ENCODE results near the gene NELFA. TPM values are rescaled to one million over a fixed set of nuclear protein-coding genes. Genes with fewer than 3 reads are reported as not detected.

The NELFA gene
- total RNA-seq, 2 experiments from 2014 or later: 44.1 to 45.3 TPM

DNA sequence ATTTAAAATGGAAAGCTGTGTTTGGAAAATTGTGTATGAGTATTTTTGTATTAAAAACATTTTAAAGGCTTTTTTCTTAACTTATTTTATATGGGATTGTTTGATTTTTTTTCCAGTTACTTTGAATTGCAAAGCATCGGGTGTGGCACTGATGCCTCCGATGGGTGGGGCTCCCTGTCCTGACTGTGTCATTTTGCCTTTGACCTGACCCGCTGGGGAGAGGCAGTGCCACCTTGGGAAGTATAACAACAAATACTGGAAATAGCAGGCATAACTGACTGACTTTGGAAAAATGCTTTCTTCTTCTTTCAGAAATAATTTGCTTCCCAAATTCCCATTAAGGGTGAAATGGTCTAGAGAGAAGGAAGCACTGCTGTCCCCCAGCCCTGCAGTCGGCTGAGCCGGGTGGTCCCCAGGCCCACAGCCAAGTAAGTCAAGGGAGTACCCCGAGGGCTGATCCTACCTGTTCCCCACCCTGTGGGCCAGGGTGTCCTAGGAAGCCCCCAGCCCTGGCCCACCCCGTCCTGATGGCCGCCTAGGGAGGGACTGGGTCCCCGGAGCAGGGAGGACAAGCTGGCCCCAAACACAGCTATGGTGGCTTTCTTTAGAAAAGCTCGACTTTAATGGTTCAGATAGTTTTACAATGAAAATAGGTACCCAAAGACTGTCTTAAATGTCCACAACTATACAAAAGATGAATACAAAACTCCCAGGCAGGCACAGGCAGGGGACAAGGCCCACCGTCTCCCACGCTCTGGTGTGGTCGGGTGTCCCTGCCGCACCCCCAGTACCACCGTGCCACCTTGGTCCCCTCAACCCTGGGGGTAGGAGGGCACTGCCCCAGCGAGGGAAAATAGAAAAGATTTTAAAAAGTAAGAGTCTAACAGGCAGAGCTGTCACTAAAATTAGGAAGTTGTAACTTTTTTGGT, 26.4 kb downstream of the NELFA start:
- intact Hi-C loops (cut with micrococcal nuclease): no loop called here
- Mint-ChIP-seq H3K9me3 (no peaks in the 10 kb centered on the region), H3K4me1 (ENCODE audit: low read depth) (no peaks in the 10 kb centered on the region), H3K4me3 (no peak overlapping the region), H3K27ac (no peak overlapping the region), H3K27me3 (ENCODE audit: low read depth) (no peaks in the 10 kb centered on the region), H3K36me3 (ENCODE audit: low read depth) (peaks cover 31% of the 10 kb centered on the region)
- CTCF ChIA-PET: no interaction called here
- no peak for DNase-seq

DNA sequence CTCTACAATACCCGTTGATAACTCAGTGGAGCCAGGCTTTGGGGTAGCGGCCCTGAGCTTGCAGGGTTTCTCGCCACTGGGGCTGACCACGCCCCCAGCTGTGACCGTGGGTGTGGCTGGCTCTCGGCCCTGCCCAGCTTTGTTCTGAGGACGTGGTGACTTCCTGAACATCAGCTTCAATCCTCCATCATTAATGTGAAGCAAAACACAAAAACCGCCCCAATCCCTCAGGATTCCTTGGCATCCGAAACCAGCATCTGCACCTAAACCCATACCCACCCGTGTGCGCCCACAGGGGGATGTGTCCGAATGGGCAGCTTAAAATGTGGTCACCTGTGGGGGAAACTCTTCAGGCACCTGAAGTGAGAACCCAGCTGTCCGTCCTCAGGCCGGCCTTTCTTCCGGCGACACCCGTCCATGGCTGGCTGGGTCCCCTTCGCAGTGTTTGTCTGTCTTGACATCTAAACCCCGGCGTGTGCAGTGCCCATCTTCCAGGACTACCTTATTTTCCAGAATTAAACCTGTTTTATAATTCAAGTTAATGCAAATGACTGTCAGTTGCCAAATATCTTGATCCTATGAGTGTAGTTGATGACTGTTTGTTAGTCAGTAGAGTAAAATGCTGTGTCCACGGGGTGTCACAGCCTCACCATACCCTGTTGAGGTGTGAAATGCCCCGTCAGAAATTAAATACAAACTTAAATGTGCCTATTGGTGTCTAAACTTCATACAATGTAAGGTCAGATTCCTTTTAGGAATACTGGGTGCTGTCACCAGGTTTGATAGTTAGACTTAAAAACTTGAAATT, 27.3 kb downstream of the NELFA start:
- no peak overlapping the region for H3K27ac Mint-ChIP-seq
- CTCF ChIA-PET: no interaction called here
- no peaks in the 10 kb centered on the region for H3K4me1 Mint-ChIP-seq (ENCODE audit: low read depth)
- no peak for DNase-seq
- intact Hi-C loops (cut with micrococcal nuclease): no loop called here
- H3K4me3 Mint-ChIP-seq: no peak overlapping the region
- H3K36me3 Mint-ChIP-seq (ENCODE audit: low read depth): peaks cover 36% of the 10 kb centered on the region
- H3K27me3 Mint-ChIP-seq (ENCODE audit: low read depth): no peaks in the 10 kb centered on the region
- no peaks in the 10 kb centered on the region for H3K9me3 Mint-ChIP-seq

DNA sequence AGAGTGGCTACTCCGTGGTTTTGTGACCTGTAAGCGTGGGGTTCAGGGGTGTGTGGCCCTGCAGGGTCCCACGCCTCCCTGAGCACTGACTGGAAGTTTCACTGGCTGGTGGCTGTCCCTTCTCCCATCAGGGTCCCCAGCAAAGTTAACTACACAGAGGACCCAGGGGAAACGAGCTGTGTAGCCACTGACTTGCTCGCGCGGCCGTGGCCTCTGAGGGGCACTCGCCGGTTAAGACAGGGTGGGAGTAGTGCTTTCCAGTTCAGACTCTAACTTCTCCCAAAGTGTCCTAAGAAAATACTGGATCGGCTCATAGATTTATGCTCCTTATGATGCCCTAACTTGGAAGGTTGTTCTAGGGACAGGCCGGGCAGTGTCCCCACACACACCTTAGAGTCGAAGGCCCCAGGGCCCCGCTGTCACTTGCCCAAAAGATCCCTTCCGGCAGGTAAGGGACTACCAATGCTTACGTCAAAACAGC, 28.2 kb downstream of the NELFA start:
- Mint-ChIP-seq H3K27me3 (ENCODE audit: low read depth) (no peaks in the 10 kb centered on the region), H3K36me3 (ENCODE audit: low read depth) (peaks cover 40% of the 10 kb centered on the region), H3K9me3 (no peaks in the 10 kb centered on the region), H3K4me3 (no peak overlapping the region), H3K27ac (no peak overlapping the region), H3K4me1 (ENCODE audit: low read depth) (no peaks in the 10 kb centered on the region)
- CTCF ChIA-PET: no interaction called here
- intact Hi-C loops (cut with micrococcal nuclease): no loop called here
- DNase-seq: no peak

DNA sequence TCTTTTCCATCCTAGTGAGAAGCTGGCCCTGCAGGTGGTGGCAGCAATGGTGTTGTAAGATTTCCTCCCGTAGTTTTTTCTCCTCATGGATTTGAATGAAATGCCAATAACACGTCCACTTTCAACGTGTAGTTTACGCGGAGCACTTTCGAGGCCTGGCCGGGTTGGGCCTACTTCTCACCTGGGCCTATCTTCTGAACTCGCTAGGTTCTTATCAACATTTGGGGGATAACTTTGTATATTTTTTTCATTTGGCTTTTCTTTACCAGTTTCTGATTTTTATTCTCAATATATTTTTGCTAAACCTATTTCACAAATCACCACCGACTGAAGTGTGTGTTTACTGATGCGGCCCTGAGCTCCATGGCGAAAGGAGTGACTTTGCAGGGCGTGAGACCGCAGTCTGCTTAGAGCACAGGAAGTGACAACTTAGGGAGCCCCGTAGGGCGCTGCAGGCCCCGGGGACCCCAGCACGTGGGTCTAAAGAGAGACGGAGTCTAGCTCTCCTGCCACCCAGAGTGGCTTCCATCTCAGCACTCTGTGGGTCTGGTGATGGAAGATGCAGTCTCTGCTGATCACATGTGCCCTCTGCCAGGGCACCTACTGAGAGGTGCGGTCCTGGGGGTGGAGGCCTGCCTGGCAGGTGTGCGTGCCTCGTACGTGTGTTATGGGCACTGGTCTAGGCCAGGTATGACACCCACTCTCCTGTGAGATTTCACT, 29.1 kb downstream of the NELFA start:
- peaks cover 43% of the 10 kb centered on the region for H3K36me3 Mint-ChIP-seq (ENCODE audit: low read depth)
- intact Hi-C loops (cut with micrococcal nuclease): no loop called here
- no peaks in the 10 kb centered on the region for H3K9me3 Mint-ChIP-seq
- CTCF ChIA-PET: no interaction called here
- no peak overlapping the region for H3K4me3 Mint-ChIP-seq
- H3K27me3 Mint-ChIP-seq (ENCODE audit: low read depth): no peaks in the 10 kb centered on the region
- peak overlapping the region; percentile 12 for H3K27ac Mint-ChIP-seq
- no peaks in the 10 kb centered on the region for H3K4me1 Mint-ChIP-seq (ENCODE audit: low read depth)
- no peak for DNase-seq

DNA sequence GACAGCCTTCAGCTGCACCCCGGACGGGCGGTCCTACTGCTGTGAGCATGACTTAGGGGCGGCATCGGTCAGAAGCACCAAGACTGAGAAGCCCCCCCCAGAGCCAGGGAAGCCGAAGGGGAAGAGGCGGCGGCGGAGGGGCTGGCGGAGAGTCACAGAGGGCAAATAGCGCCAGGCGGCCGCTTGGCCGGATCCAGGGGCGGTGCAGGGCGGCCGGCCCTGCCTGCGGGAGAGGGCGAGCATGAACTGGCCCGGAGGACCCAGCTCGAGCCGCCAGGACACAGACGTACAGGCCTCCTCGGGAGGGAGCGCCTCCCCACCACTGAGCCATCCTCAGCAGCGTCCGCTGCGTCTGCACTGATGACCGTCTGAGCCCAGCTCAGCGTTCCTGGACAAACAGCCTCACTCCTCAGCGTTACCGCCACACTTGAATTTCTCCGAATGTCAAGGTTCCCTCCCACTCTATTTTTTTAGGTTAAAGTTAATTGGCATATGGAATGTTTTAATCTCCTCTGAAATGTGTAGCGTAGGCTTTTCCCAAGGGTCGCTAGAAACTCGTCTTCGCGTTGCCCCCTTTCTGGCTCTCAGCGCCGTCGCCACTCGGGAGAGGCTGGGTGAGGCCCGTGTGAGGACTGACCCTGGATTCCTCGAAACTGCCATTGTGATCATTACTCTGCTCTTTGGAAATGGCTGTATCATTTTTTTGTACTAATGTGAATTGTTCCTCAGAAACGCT, 29.9 kb downstream of the NELFA start:
- intact Hi-C loops (cut with micrococcal nuclease): no loop called here
- DNase-seq: no peak
- Mint-ChIP-seq H3K27me3 (ENCODE audit: low read depth) (no peaks in the 10 kb centered on the region), H3K4me1 (ENCODE audit: low read depth) (no peaks in the 10 kb centered on the region), H3K4me3 (no peak overlapping the region), H3K27ac (no peak overlapping the region), H3K9me3 (no peaks in the 10 kb centered on the region), H3K36me3 (ENCODE audit: low read depth) (peaks cover 47% of the 10 kb centered on the region)
- CTCF ChIA-PET: no interaction called here

DNA sequence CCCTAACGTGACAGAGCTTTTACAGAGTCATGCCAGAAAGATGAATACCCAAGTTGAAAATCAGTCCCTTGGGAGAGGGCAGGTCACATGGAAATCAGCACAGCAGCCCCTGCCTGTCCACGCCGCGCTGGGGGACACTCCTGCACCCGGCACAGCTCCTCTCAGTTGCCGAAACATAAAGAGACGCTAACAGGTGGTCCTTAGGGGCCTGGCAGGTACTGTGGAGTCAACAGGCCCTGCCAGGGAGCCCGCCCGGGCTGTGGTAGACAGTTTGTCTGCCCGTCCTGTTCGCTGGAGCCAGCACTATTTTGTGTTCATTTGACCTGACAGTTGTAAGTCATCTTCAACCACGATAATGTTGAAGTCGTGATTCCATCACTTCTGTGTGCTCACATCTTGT, 30.5 kb downstream of the NELFA start:
- Mint-ChIP-seq H3K9me3 (no peaks in the 10 kb centered on the region), H3K36me3 (ENCODE audit: low read depth) (peaks cover 54% of the 10 kb centered on the region), H3K4me3 (no peak overlapping the region), H3K4me1 (ENCODE audit: low read depth) (no peaks in the 10 kb centered on the region), H3K27ac (no peak overlapping the region), H3K27me3 (ENCODE audit: low read depth) (no peaks in the 10 kb centered on the region)
- CTCF ChIA-PET: interaction anchor here (0.7 kb wide), 1 partner anchor 78 kb away, joined by 3 read pairs; no protein-coding TSS in a partner anchor
- DNase-seq: no peak
- intact Hi-C loops (cut with micrococcal nuclease): no loop called here

DNA sequence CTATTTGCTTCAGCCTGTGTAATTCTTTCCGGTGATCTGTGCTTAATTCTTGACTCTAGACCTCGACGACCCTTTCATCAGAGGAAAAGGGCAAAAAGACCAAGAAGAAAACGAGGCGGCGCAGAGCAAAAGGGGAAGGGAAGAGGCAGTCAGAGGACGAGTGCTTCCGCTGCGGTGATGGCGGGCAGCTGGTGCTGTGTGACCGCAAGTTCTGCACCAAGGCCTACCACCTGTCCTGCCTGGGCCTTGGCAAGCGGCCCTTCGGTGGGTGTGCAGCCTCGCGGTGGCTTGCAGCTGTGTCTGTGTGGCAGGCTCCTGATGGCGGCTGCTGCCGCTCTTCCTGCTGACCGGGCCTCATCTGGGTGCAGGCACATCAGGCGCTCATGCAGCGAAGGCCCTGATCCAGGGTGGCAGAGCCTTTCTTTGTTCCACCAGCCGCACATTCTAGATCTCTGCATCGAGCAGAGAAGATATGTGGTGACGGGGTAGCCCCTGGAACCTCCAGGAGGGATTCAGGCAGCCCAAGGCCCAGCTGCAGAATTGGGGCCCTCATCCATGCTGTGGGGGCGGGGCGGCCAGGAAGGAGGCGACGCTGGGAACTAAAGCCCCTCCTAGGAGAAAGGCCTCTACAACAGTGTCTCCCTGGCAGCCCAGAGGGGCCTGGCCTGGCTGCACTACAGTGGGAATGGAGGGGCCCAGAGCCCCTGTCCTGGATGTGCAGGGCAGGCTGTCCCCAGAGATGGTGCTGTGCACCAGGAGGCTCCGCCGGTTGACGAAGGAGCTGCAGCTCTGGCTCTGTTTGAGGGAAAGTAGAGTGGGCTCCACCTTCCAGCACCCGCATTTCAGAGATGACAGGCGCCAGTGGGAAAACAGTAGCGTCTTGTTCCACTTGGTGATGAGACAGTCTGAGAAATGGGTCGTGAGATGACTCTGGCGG, 32.1 kb downstream of the NELFA start:
- Mint-ChIP-seq H3K9me3 (no peaks in the 10 kb centered on the region), H3K27ac (peak overlapping the region; percentile 18), H3K4me1 (ENCODE audit: low read depth) (no peaks in the 10 kb centered on the region), H3K36me3 (ENCODE audit: low read depth) (peaks cover 54% of the 10 kb centered on the region), H3K27me3 (ENCODE audit: low read depth) (no peaks in the 10 kb centered on the region), H3K4me3 (no peak overlapping the region)
- CTCF ChIA-PET: no interaction called here
- intact Hi-C loops (cut with micrococcal nuclease): no loop called here
- no peak for DNase-seq

DNA sequence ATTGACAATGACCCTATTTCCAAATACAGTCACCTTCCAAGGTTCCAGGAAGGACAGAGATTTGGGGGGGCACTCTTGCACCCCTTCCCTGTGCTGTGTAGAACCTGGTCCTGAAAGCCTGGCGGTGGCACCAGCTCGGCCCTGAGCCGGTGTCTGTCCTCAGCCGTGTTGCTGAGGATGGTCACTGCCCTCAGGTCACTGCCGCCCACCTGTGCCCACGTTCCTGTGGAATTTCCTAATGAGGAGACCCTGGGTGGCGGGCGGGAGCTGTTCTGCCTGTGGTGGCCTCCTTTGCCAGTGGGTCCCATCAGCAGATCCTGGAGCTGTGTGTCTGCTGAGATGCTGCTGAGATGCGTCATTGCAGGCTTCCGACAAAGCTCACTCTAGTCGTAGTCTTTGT, 32.9 kb downstream of the NELFA start:
- no peaks in the 10 kb centered on the region for H3K9me3 Mint-ChIP-seq
- H3K4me3 Mint-ChIP-seq: no peak overlapping the region
- CTCF ChIA-PET: no interaction called here
- no peaks in the 10 kb centered on the region for H3K27me3 Mint-ChIP-seq (ENCODE audit: low read depth)
- H3K4me1 Mint-ChIP-seq (ENCODE audit: low read depth): no peaks in the 10 kb centered on the region
- intact Hi-C loops (cut with micrococcal nuclease): no loop called here
- no peak overlapping the region for H3K27ac Mint-ChIP-seq
- peaks cover 56% of the 10 kb centered on the region for H3K36me3 Mint-ChIP-seq (ENCODE audit: low read depth)
- no peak for DNase-seq

DNA sequence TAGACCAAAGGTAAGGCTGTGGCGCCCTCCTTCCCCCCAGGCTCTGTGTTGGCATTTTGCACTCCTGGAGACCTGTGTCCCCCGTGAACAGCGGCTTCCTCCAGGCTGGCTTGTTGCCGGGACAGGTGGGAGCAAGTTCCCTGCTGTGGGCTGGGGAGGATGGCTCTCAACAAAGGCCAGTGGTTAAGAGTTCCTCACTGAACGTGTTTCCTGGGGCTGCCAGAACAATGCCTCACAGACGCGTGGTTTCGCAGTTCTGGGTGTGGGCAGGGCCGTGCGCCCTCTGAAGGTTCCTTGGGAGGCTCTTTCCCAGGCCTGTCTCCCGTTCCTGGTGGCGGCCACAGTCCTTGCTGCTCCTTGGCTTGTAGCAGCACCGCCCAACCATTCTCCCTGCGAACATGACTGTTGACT, 33.4 kb downstream of the NELFA start:
- no peak for DNase-seq
- intact Hi-C loops (cut with micrococcal nuclease): no loop called here

DNA sequence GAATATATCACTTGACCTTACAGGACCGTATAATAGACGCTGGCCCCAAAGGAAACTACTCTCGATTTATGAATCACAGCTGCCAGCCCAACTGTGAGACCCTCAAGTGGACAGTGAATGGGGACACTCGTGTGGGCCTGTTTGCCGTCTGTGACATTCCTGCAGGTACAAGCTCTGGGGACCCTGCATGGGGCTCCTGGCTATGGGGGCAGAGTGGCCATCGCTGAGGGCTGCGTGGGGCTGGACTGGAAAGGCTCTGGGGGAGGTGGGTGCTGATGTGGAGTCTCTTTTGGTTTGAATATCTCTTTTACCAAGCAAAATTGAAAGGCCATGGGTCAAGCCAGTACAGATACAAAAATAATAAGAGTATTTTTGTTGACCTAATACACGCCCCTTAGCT, 33.9 kb downstream of the NELFA start:
- DNase-seq: no peak
- Mint-ChIP-seq H3K36me3 (ENCODE audit: low read depth) (peaks cover 59% of the 10 kb centered on the region), H3K4me1 (ENCODE audit: low read depth) (no peaks in the 10 kb centered on the region), H3K27me3 (ENCODE audit: low read depth) (no peaks in the 10 kb centered on the region), H3K9me3 (no peaks in the 10 kb centered on the region), H3K27ac (no peak overlapping the region), H3K4me3 (no peak overlapping the region)
- CTCF ChIA-PET: interaction anchor here (0.6 kb wide), 1 partner anchor 76 kb away, joined by 3 read pairs; no protein-coding TSS in a partner anchor
- intact Hi-C loops (cut with micrococcal nuclease): no loop called here

More for the DNA sequence above, 33.4 kb downstream of the NELFA start:
- CTCF ChIA-PET: no interaction called here
- H3K4me3 Mint-ChIP-seq: no peak overlapping the region
- no peaks in the 10 kb centered on the region for H3K4me1 Mint-ChIP-seq (ENCODE audit: low read depth)
- H3K36me3 Mint-ChIP-seq (ENCODE audit: low read depth): peaks cover 58% of the 10 kb centered on the region
- no peaks in the 10 kb centered on the region for H3K27me3 Mint-ChIP-seq (ENCODE audit: low read depth)
- H3K27ac Mint-ChIP-seq: no peak overlapping the region
- no peaks in the 10 kb centered on the region for H3K9me3 Mint-ChIP-seq

DNA sequence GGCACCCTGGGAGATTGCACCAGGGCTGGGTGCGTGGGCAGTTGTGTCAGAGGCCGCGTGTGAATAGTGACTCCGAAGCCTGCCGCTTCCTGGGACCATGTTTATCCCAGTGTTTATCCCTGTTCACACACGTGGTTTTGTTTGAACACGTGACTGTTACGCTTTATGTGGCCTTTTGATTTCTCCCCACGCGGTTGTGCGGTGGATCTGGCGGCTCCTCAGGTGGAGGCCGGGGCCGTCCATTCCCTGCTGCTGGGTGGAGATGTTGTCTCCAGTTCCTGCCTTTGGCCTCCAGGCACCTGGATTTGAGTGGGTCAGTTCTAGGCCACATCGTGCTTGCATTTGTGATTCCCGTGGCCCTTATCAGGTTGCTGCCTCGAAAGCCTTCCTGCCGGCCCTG, 35.1 kb downstream of the NELFA start:
- intact Hi-C loops (cut with micrococcal nuclease): no loop called here
- CTCF ChIA-PET: no interaction called here
- H3K36me3 Mint-ChIP-seq (ENCODE audit: low read depth): peaks cover 57% of the 10 kb centered on the region
- DNase-seq: no peak
- H3K27ac Mint-ChIP-seq: no peak overlapping the region
- H3K27me3 Mint-ChIP-seq (ENCODE audit: low read depth): no peaks in the 10 kb centered on the region
- no peaks in the 10 kb centered on the region for H3K4me1 Mint-ChIP-seq (ENCODE audit: low read depth)
- no peak overlapping the region for H3K4me3 Mint-ChIP-seq
- no peaks in the 10 kb centered on the region for H3K9me3 Mint-ChIP-seq

Data from activated naive CD4-positive, alpha-beta T cell treated with anti-CD3 and anti-CD28 coated beads for 36 hours (primary cell).